H1 (cell line): ENCODE data around the gene GSG1L. TPM values are rescaled to one million over a fixed set of nuclear protein-coding genes. Genes with fewer than 3 reads are reported as not detected.
A peak's percentile ranks its signal among the peaks of the same experiment; 100 is the strongest.

ENCODE experiments used
- CTCF ChIA-PET: fragments of 300-600 bp; sonication (Branson Sonifier 250); formaldehyde crosslinking; loops from one replicate; lab custom pipeline; 2021; ENCODE audit not compliant: partially characterized antibody; lab: Charles Lee
- POLR2A ChIA-PET: fragments of 300-600 bp; sonication (Branson Sonifier 250); formaldehyde crosslinking; loops from one replicate; lab custom pipeline; 2021; ENCODE audit warnings: inconsistent platforms; ENCODE audit not compliant: partially characterized antibody; lab: Charles Lee
- DNase-seq, 2 experiments: peaks; one replicate each; pipeline versions ENCODE4 v3.0.0 to v3.0.0-alpha.2; 2010 to 2022; ENCODE audit warnings: low spot score in 2 of 2, low read depth in 1 of 2, mixed read lengths in 1 of 2
- FAIRE-seq: peaks from 2 replicates; lab custom pipeline; 2011; peaks lifted over from hg19 to GRCh38; lab: Jason Lieb, UNC
- H2AFZ ChIP-seq: 2 replicates; pipeline ENCODE4 v1.8.1; 2012; ENCODE audit warnings: low read length, inconsistent platforms
- H2AK5ac ChIP-seq: 2 replicates; pipeline ENCODE4 v1.6.1; 2013; ENCODE audit warnings: low read depth, low read length
- H2BK120ac ChIP-seq: replicated peaks from 2 replicates; pipeline ENCODE3; 2013; ENCODE audit warnings: low read depth, low read length, inconsistent platforms
- H2BK12ac ChIP-seq: 2 replicates; pipeline ENCODE4 v1.6.1; 2013; ENCODE audit warnings: low read depth, low read length
- H2BK15ac ChIP-seq: 2 replicates; pipeline ENCODE4 v1.6.1; 2013; ENCODE audit warnings: low read length
- H2BK20ac ChIP-seq: 2 replicates; pipeline ENCODE4 v1.6.1; 2013; ENCODE audit warnings: low read length
- H2BK5ac ChIP-seq: 2 replicates; pipeline ENCODE4 v1.6.1; 2013; ENCODE audit warnings: low read depth, low read length
- H3K14ac ChIP-seq: 2 replicates; pipeline ENCODE4 v1.6.1; 2013; ENCODE audit warnings: inconsistent platforms; ENCODE audit not compliant: insufficient read length
- H3K18ac ChIP-seq: 2 replicates; pipeline ENCODE4 v1.6.1; 2013; ENCODE audit warnings: low read length; ENCODE audit errors: extremely low read depth
- H3K23ac ChIP-seq: 2 replicates; pipeline ENCODE4 v1.6.1; 2013; ENCODE audit warnings: inconsistent platforms; ENCODE audit not compliant: insufficient read length
- H3K23me2 ChIP-seq: 2 replicates; pipeline ENCODE4 v1.6.1; 2013; ENCODE audit warnings: low read depth, low read length
- H3K27ac ChIP-seq: 2 replicates; pipeline ENCODE4 v1.6.1; 2011; ENCODE audit warnings: low read depth, low read length, inconsistent platforms
- H3K27me3 ChIP-seq, 4 experiments: replicated peaks in 1 of 4; 1 replicate in 1 of 4; 2 replicates in 3 of 4; pipeline versions ENCODE4 v1.6.1 to v1.8.1; 2011 to 2013; ENCODE audit warnings: low read length in 3 of 4, mild to moderate bottlenecking in 3 of 4, inconsistent platforms in 2 of 4, mixed read lengths in 2 of 4, moderate library complexity in 1 of 4; ENCODE audit not compliant: control insufficient read depth in 3 of 4, insufficient read depth in 3 of 4; ENCODE audit errors: extremely low read depth in 1 of 4
- H3K36me3 ChIP-seq, 4 experiments: 2 replicates each; pipeline versions ENCODE4 v1.6.1 to v1.8.1; 2011 to 2013; ENCODE audit warnings: mild to moderate bottlenecking in 4 of 4, low read length in 3 of 4, moderate library complexity in 2 of 4, control low read depth in 1 of 4, inconsistent platforms in 1 of 4; ENCODE audit not compliant: insufficient read depth in 4 of 4, control insufficient read depth in 2 of 4
- H3K4ac ChIP-seq: replicated peaks from 2 replicates; pipeline ENCODE3; 2013; ENCODE audit warnings: low read length, low read depth, mixed read lengths, inconsistent platforms; ENCODE audit not compliant: insufficient read length
- H3K4me1 ChIP-seq, 4 experiments: replicated peaks in 1 of 4; 1 replicate in 1 of 4; 2 replicates in 3 of 4; pipeline versions ENCODE4 v1.6.1 to v1.8.1; 2011 to 2013; ENCODE audit warnings: low read length in 3 of 4, inconsistent platforms in 2 of 4, mixed read lengths in 1 of 4; ENCODE audit not compliant: insufficient read depth in 4 of 4, control insufficient read depth in 3 of 4
- H3K4me2 ChIP-seq, 2 experiments: 2 replicates each; pipeline versions ENCODE4 v1.6.1 to v1.8.1; 2011 to 2013; ENCODE audit warnings: low read depth in 2 of 2, low read length in 2 of 2, control low read depth in 1 of 2, inconsistent platforms in 1 of 2, mild to moderate bottlenecking in 1 of 2; ENCODE audit not compliant: insufficient read depth in 1 of 2
- H3K4me3 ChIP-seq, 4 experiments: fragments of 200-600, 300-600 bp in 1 of 4; sonication (generic), shearing (Covaris generic), sonication (Bioruptor Twin) in 1 of 4; 2 replicates each; pipeline versions ENCODE4 v1.5.1 to v1.8.1; 2011 to 2016; ENCODE audit warnings: low read length in 4 of 4, low read depth in 3 of 4, control low read depth in 2 of 4, inconsistent platforms in 2 of 4, mild to moderate bottlenecking in 2 of 4, mixed read lengths in 1 of 4, moderate library complexity in 1 of 4; ENCODE audit not compliant: insufficient read depth in 2 of 4; ENCODE audit errors: extremely low read depth in 1 of 4
- H3K56ac ChIP-seq: replicated peaks from 2 replicates; pipeline ENCODE3; 2013; ENCODE audit warnings: low read depth, mild to moderate bottlenecking, mixed read lengths, low read length, inconsistent platforms; ENCODE audit not compliant: insufficient read length
- H3K79me1 ChIP-seq: 2 replicates; pipeline ENCODE4 v1.6.1; 2013; ENCODE audit warnings: low read depth, low read length, control low read depth
- H3K79me2 ChIP-seq, 2 experiments: 2 replicates each; pipeline versions ENCODE4 v1.6.1 to v1.8.1; 2012 to 2013; ENCODE audit warnings: low read length in 2 of 2, mild to moderate bottlenecking in 2 of 2, inconsistent platforms in 1 of 2; ENCODE audit not compliant: insufficient read depth in 2 of 2, control insufficient read depth in 1 of 2
- H3K9ac ChIP-seq, 4 experiments: replicated peaks in 1 of 4; 1 replicate in 1 of 4; 2 replicates in 3 of 4; pipeline versions ENCODE4 v1.6.1 to v1.8.1; 2011 to 2013; ENCODE audit warnings: low read depth in 3 of 4, low read length in 3 of 4, control low read depth in 2 of 4, mild to moderate bottlenecking in 2 of 4, moderate library complexity in 2 of 4, inconsistent platforms in 1 of 4; ENCODE audit errors: extremely low read depth in 1 of 4
- H3K9me3 ChIP-seq, 2 experiments: 2 replicates each; pipeline versions ENCODE4 v1.6.1 to v1.8.1; 2012 to 2013; ENCODE audit warnings: mild to moderate bottlenecking in 2 of 2, moderate library complexity in 2 of 2, control low read depth in 1 of 2, inconsistent platforms in 1 of 2, low read depth in 1 of 2, low read length in 1 of 2, mixed read lengths in 1 of 2; ENCODE audit not compliant: insufficient read depth in 2 of 2
- H4K20me1 ChIP-seq, 2 experiments: replicated peaks in 1 of 2; 2 replicates each; pipeline versions ENCODE3 to v1.8.1; 2011 to 2013; ENCODE audit warnings: inconsistent platforms in 2 of 2, low read length in 2 of 2, mild to moderate bottlenecking in 1 of 2; ENCODE audit not compliant: insufficient read depth in 2 of 2, control insufficient read depth in 1 of 2
- H4K5ac ChIP-seq: 2 replicates; pipeline ENCODE4 v1.6.1; 2013; ENCODE audit warnings: low read length, low read depth, mixed read lengths, inconsistent platforms; ENCODE audit not compliant: insufficient read length
- H4K8ac ChIP-seq: 2 replicates; pipeline ENCODE4 v1.8.0; 2013; ENCODE audit warnings: mild to moderate bottlenecking, moderate library complexity, low read length, inconsistent platforms; ENCODE audit not compliant: insufficient read depth; ENCODE audit errors: extremely low read depth
- H4K91ac ChIP-seq: replicated peaks from 2 replicates; pipeline ENCODE3; 2013; ENCODE audit warnings: low read length, mixed read lengths, inconsistent platforms; ENCODE audit not compliant: insufficient read length
- CTCF ChIP-seq, 3 experiments: IDR thresholded peaks; 1 replicate in 2 of 3; 2 replicates in 1 of 3; pipeline versions ENCODE4 v1.5.1 to v1.6.1; 2011; ENCODE audit warnings: low read length in 3 of 3, mild to moderate bottlenecking in 3 of 3, inconsistent platforms in 2 of 3, low read depth in 1 of 3, moderate library complexity in 1 of 3; ENCODE audit not compliant: insufficient read depth in 1 of 3; ENCODE audit errors: control extremely low read depth in 1 of 3
- NANOG ChIP-seq: IDR thresholded peaks from 2 replicates; pipeline ENCODE4 v1.6.1; 2011; ENCODE audit warnings: low read length, low read depth, mild to moderate bottlenecking, inconsistent platforms; ENCODE audit not compliant: insufficient read depth, poor library complexity, severe bottlenecking
- WGBS, 2 experiments: shearing (Covaris generic) in 1 of 2; methylation state at CpG; one replicate each; pipeline versions ENCODE4 v1.1.6 to v1.1.7; 2013 to 2015; ENCODE audit warnings: low lambda C conversion rate in 2 of 2, mixed read lengths in 2 of 2, inconsistent platforms in 1 of 2, low coverage in 1 of 2, missing lambda C conversion rate in 1 of 2; ENCODE audit not compliant: insufficient replicate concordance in 2 of 2, insufficient coverage in 1 of 2, insufficient read length in 1 of 2; ENCODE audit errors: extremely low coverage in 1 of 2, missing lambda C conversion rate in 1 of 2; 5-methylcytosine and 5-hydroxymethylcytosine counted together
- polyA plus RNA-seq, 7 experiments: library from polyadenylated mRNA; depleted of rRNA in 3 of 7; stranded (reverse) in 5 of 7; unstranded in 2 of 7; fragments of >200 nt in 5 of 7; fragments of 200-250 nt in 2 of 7; gene quantifications; 1 replicate in 5 of 7; 2 replicates in 1 of 7; 4 replicates in 1 of 7; pipeline versions ENCODE4 v1.2.1 to v1.2.3, GENCODE V29; 2011 to 2013; ENCODE audit warnings: missing spikeins in 2 of 7, mixed read lengths in 2 of 7
- total RNA-seq: library from RNA; stranded (reverse); fragmentation: NEBNext Ultra II Directional; extraction: Animal tissue kit (Norgen Biotek cat#: 25700); gene quantifications from 2 replicates; pipeline ENCODE4 v1.2.1, GENCODE V29; 2021

GSG1L gene
- total and polyA plus RNA-seq, 2 of the 8 experiments (the other 6 are each of a cell fraction or from before 2014, with no cell fraction given), result 0.71 to 1.1 TPM

GRCh38 chr16:27789150-27789549, 274.4 kb downstream of the GSG1L start:
- Histone ChIP-seq H2BK120ac (no peak overlapping the region), H3K23ac (no peak overlapping the region), H4K20me1 (peaks cover 0 to 9% of the 10 kb centered on the region in 2 experiments), H3K4me2 (no peak overlapping the region), H2AK5ac (no peak overlapping the region), H2BK15ac (no peak overlapping the region), H3K56ac (peak overlapping the region; percentile 87), H3K27me3 (no peaks in the 10 kb centered on the region), H3K9me3 (no peaks in the 10 kb centered on the region), H3K9ac (no peak overlapping the region), H4K8ac (no peak overlapping the region), H3K4ac (no peak overlapping the region), H3K79me1 (no peaks in the 10 kb centered on the region), H2BK12ac (no peak overlapping the region), H3K23me2 (peaks cover 15% of the 10 kb centered on the region; the same call in 1 of the 2 replicates), H3K14ac (no peak overlapping the region), H2AFZ (no peak overlapping the region), H3K79me2 (no peaks in the 10 kb centered on the region), H2BK20ac (no peak overlapping the region), H4K5ac (no peak overlapping the region), H3K27ac (no peak overlapping the region), H2BK5ac (no peak overlapping the region), H3K4me1 (no peaks in the 10 kb centered on the region), H3K36me3 (no peaks in the 10 kb centered on the region), H3K18ac (no peak overlapping the region), H3K4me3 (no peak overlapping the region), H4K91ac (no peak overlapping the region)
- no peak for FAIRE-seq
- POLR2A ChIA-PET, result interaction anchor here (1.2 to 1.4 kb wide), 2 partner anchors 12 to 18 kb away, joined by 3 read pairs; no protein-coding TSS in a partner anchor
- 85 to 100% methylated on average over 1 of the region's 1 CpG for WGBS, 2 experiments
- CTCF ChIA-PET, result interaction anchor here (0.6 to 3.8 kb wide), 11 partner anchors 9 to 152 kb away, joined by 3 to 19 read pairs (median 3); no protein-coding TSS in a partner anchor
- no peak for DNase-seq
- TF ChIP-seq NANOG, result no peak
- TF ChIP-seq CTCF (IDR thresholded peaks at IDR 0.05; ENCODE audit: control extremely low read depth in 1 of 3, insufficient read depth in 1 of 3, low read depth in 1 of 3, low read length in 3 of 3), result no peak
